Liver (tissue), 3 donors: Measurements from ENCODE around the gene SLIT3.

Source experiments
- ATF3 ChIP-seq: IDR thresholded peaks from 2 replicates; pipeline ENCODE4 v1.6.1; 2016; ENCODE audit warnings: antibody characterized with exemption
- CTCF ChIP-seq: fragments of 150-350 bp; IDR thresholded peaks from 2 replicates; pipeline ENCODE4 v1.5.1; 2017; ENCODE audit warnings: improper control_type of control experiment, low read depth, low read length; ENCODE audit not compliant: missing input control
- FOXA1 ChIP-seq: IDR thresholded peaks from 2 replicates; pipeline ENCODE4 v1.6.1; 2016; ENCODE audit warnings: antibody characterized with exemption
- GABPA ChIP-seq, 2 donors: IDR thresholded peaks in 1 of 2; conservative IDR thresholded peaks in 1 of 2; 2 replicates each; pipeline ENCODE4 v1.6.1; 2016; ENCODE audit warnings: antibody characterized with exemption in 2 of 2, mild to moderate bottlenecking in 1 of 2, moderate library complexity in 1 of 2
- HNF4G ChIP-seq: IDR thresholded peaks from 2 replicates; pipeline ENCODE4 v1.6.1; 2016; ENCODE audit warnings: antibody characterized with exemption
- RAD21 ChIP-seq, 2 donors: IDR thresholded peaks; 2 replicates each; pipeline ENCODE4 v1.6.1; 2016; ENCODE audit warnings: antibody characterized with exemption in 2 of 2, mild to moderate bottlenecking in 2 of 2
- SP1 ChIP-seq: IDR thresholded peaks from 2 replicates; pipeline ENCODE4 v1.6.1; 2018; ENCODE audit warnings: antibody characterized with exemption, mild to moderate bottlenecking
- ZBTB33 ChIP-seq: IDR thresholded peaks from 2 replicates; pipeline ENCODE4 v1.6.1; 2016; ENCODE audit warnings: antibody characterized with exemption
- donor health status: healthy.
- donor health status: healthy.

GRCh38 chr5:168886157-168886556, 414.8 kb downstream of the SLIT3 start:
- TF ChIP-seq SP1 (no peak), FOXA1 (no peak), ATF3 (no peak), CTCF (no peak), ZBTB33 (no peak), GABPA (IDR thresholded peaks at IDR 0.05 in 1 of 2, conservative IDR thresholded peaks at IDR 0.05 in 1 of 2) (no peak), HNF4G (no peak), RAD21 (IDR thresholded peaks at IDR 0.05) (no peak)
